GM10847 (cell line): ENCODE data around the gene C15orf62.

Experiments
- POLR2A ChIP-seq: IDR thresholded peaks from 2 replicates; pipeline ENCODE4 v1.6.1; 2011; ENCODE audit not compliant: insufficient read length; ENCODE audit errors: extremely low read depth

The C15orf62 gene

DNA sequence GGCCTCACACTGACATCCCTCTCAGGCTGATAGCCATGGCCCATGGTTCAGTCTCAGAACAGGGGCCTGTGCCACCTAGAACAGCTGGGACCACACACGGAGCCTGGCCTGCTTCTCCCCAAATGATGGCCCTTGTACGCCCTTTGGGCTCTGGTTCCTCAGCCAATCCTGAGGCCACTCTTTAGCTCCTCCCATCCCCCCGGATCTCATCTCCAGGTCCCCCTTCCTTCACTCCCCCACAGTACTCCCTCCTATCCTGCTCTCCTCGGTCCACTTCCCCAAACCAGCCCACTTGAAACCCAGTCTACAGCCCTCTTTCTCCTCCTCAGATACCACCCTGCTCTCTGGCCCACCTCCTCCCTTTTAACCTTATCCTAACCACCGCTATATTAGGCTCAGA lies 19.3 kb downstream of the C15orf62 start:
- TF ChIP-seq POLR2A = no peak

DNA sequence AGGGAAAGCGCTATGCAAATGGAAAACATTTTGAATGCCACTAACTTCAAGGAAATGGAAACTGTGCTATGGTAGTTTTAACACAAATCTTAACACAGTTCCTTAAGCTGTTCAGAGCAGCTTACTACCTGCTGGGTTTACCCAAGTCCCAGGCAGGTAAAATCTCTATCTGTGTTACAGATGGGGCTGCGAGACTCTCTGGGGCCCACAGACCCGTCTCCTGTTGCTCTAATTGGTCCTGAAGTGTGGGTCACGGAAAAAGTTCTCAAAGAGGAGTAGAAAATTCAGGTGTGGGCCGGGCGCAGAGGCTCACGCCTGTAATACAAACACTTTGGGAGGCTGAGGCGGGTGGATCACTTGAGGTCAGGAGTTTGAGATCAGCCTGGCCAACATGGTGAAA lies 20.2 kb downstream of the C15orf62 start:
- no peak for TF ChIP-seq POLR2A

- no peak for TF ChIP-seq POLR2A
Measured at GRCh38 chr15:40790718-40791117, 20.9 kb downstream of the C15orf62 start.

GRCh38 chr15:40792394-40792793 lies 22.6 kb downstream of the C15orf62 start:
- TF ChIP-seq POLR2A = no peak

DNA sequence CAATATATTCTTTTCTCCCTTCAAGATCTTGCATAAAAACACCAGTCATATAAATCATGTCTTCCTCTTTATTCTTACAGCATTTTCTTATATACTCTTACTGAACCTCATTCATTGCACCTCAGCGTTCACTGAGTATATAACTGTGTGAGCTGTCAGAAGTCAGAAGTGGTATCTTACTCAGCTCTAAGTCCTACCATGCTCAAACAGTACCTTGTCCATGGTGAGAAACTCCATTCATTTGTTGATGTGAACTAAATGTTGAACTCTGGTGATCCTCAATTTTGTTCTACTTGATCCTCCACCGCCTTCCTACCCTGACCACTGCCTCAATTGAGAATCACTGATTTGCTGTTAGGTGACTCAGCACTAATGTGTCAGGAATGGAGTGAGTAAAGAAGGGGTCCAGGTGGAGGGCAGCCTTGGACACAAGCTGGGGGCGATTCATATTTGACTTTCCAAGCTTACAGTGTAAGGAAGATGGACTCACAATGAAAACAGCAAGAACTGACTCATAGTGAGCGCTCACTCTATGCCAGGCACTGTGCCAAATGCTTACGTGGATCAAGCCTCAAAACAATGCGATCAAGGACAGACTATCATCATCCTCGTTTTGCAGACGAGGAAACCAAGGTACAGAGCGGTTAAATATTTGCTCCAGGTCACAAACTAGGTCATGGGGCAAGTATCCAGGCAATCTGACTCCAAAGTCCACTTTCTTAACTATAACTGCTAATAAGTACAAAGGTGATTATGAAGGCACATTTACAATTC lies 23.6 kb downstream of the C15orf62 start:
- no peak for TF ChIP-seq POLR2A

- no peak for TF ChIP-seq POLR2A
Measured at GRCh38 chr15:40796041-40796440, 26.3 kb downstream of the C15orf62 start.

DNA sequence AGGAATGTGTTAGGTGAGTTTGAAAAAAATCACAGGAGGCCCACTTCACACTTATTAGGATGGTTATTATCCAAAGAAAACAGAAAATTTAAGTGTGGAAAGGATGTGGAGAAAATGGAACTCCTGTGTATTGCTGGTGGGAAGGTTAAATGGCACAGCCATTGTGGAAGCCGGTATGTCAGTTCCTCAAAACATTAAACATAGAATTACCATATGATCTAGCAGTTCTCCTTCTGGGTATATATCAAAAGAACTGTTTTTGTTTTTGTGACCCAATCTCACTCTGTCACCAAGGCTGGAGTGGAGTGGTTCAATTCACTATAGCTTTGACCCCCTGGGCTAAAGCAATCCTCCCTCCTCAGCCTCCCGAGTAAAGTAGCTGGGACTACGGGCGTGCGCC lies 26.7 kb downstream of the C15orf62 start:
- TF ChIP-seq POLR2A = no peak

GRCh38 chr15:40799523-40799922 lies 29.7 kb downstream of the C15orf62 start:
- no peak for TF ChIP-seq POLR2A

DNA sequence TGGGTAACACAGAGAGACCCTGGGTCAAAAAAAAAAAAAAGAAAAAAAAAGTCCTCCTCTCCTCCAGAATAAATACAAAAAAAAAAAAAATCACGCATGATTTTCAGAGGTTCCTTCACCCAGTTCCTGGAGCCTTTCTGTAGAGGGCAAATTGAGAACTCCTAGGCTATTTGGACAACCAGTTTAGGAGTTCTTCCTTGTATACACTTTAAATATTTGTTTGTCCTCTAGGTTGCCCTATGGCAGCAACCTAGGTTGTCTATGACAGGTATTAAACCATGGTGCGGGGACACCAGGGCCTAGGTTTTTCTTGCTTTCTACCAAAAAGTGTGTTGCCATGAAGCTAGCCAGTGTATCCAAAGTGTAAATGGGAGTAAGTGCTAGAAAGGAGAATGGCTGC lies 33.3 kb downstream of the C15orf62 start:
- TF ChIP-seq POLR2A = no peak

DNA sequence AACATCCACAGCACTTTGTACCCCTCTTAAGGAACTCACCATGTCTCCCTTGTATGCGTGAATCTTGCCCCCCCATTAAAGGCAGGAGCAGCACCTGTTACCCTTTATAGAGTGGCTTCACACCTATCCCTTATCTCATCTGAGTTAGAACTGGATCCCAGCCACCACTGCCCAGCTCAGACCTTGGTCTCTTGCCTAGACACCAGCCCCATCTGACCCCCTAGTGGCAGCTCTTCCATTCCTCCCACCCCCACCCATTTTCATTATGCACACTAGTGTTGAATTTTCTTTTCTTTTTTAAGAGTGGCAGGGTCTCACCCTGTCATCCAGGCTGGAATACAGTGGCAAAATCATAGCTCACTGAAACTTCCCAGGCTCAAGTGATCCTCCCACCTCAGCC lies 33.9 kb downstream of the C15orf62 start:
- TF ChIP-seq POLR2A = no peak

- no peak for TF ChIP-seq POLR2A
Measured at GRCh38 chr15:40806672-40807027, 36.9 kb downstream of the C15orf62 start.

DNA sequence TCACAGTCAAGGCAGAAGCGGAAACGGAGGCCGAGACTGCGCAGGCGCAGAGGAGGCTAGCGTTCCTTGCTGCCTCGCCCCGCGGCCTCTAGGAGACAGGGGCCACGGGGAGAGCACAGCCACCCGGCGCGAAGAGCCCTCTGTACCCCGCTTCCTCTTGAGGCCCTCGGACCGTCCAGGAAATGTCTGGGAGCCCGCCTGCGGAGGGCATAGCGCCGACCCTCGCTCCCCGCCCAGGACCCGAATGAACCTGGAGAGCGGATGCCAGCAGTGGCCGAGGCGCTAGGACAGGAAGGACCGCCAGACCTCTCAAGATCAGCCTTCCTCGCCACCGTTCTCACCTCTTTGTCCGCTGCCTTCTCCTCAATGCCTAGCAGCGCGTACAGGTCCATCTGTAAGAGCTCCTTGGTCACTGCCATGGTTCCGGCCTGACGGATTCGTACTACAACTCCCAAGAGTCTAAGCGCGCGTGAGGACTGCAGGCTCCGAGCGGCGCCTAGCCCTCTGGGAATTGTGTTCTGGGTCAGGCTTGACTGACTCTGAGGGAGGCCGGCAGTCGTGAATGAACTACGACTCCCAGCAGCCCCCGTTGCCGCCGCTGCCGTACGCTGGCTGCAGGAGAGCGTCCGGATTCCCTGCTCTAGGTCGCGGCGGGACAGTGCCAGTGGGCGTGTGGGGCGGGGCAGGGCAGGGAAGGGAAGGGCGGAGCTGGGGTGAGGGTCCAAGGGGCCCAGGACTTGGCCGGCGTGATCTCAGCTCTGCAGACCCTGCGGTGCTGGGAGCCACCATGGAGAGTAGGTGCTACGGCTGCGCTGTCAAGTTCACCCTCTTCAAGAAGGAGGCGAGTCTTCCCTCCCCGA lies 37.5 kb downstream of the C15orf62 start, which contains the start of the genes DNAJC17 and ZFYVE19:
Gene DNAJC17, minus strand, starts transcription at position 446 of the 860 bp plus-strand sequence. Its CDS starts 27 bp downstream, at position 419.
Gene ZFYVE19, plus strand, starts transcription at position 62 of the 860 bp plus-strand sequence. Its CDS starts 501 bp downstream, at position 563.
- peak; percentile 81 for TF ChIP-seq POLR2A

- no peak for TF ChIP-seq POLR2A
Measured at GRCh38 chr15:40807888-40808461, 38.2 kb downstream of the C15orf62 start.

- TF ChIP-seq POLR2A = no peak
Measured at GRCh38 chr15:40808861-40809450, 39.2 kb downstream of the C15orf62 start.

- TF ChIP-seq POLR2A = no peak
Measured at GRCh38 chr15:40812721-40813425, 43.1 kb downstream of the C15orf62 start.
